ENCODE data around the gene IL10RB. TPM values are rescaled to one million over a fixed set of nuclear protein-coding genes. Genes with fewer than 3 reads are reported as not detected.
A peak's percentile ranks its signal among the peaks of the same experiment; 100 is the strongest.

The IL10RB gene
- total and polyA plus RNA-seq, 4 donors, result 26.7 to 89.1 (median 42.9) TPM

DNA sequence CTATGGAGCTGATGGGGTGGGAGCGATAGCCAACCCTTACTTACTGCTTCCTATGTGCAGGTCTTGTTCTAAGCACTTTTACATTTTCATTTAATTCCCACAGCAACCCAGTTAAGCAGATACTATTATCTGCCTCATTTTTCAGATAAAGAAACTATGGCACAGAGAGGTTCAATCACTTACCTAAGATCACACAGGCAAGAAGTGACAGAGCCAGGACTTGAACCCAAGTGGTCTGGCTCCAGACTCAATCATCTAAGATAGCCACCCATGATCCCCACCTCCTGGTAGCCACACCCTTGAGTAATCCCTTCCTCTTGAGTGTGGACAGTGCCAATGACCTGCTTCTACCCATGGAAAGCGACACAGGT lies 35.5 kb downstream of the IL10RB start:
- Histone ChIP-seq H3K4me3 (no peak overlapping the region), H3K36me3 (ENCODE audit: control insufficient read depth in 4 of 4, insufficient read depth in 4 of 4, low read length in 4 of 4) (no peaks in the 10 kb centered on the region), H3K9ac (ENCODE audit: insufficient read depth in 1 of 2, low read length in 2 of 2) (no peak overlapping the region), H3K27ac (ENCODE audit: low read depth in 1 of 2, low read length in 1 of 2) (peak overlapping the region; percentile 29 to 45), H3K27me3 (ENCODE audit: control insufficient read depth in 3 of 3, insufficient read depth in 3 of 3, low read length in 2 of 3) (no peaks in the 10 kb centered on the region), H3K4me1 (ENCODE audit: control insufficient read depth in 5 of 5, insufficient read depth in 5 of 5, low read length in 5 of 5) (peaks cover 3 to 8% (median 8%) of the 10 kb centered on the region in 5 donors), H3K9me3 (ENCODE audit: control insufficient read depth in 4 of 4, insufficient read depth in 3 of 4, low read length in 3 of 4) (no peaks in the 10 kb centered on the region)
- ATAC-seq (ENCODE audit: insufficient read depth, low FRiP score) (no peak), DNase-seq (no peak)
- TF ChIP-seq, protein P1, sequence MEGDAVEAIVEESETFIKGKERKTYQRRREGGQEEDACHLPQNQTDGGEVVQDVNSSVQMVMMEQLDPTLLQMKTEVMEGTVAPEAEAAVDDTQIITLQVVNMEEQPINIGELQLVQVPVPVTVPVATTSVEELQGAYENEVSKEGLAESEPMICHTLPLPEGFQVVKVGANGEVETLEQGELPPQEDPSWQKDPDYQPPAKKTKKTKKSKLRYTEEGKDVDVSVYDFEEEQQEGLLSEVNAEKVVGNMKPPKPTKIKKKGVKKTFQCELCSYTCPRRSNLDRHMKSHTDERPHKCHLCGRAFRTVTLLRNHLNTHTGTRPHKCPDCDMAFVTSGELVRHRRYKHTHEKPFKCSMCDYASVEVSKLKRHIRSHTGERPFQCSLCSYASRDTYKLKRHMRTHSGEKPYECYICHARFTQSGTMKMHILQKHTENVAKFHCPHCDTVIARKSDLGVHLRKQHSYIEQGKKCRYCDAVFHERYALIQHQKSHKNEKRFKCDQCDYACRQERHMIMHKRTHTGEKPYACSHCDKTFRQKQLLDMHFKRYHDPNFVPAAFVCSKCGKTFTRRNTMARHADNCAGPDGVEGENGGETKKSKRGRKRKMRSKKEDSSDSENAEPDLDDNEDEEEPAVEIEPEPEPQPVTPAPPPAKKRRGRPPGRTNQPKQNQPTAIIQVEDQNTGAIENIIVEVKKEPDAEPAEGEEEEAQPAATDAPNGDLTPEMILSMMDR (IDR thresholded peaks at IDR 0.05; ENCODE audit: control extremely low read depth, extremely low read depth), result no peak
- WGBS, 2 donors, result 66 to 75% methylated on average over 2 of the region's 2 CpGs

DNA sequence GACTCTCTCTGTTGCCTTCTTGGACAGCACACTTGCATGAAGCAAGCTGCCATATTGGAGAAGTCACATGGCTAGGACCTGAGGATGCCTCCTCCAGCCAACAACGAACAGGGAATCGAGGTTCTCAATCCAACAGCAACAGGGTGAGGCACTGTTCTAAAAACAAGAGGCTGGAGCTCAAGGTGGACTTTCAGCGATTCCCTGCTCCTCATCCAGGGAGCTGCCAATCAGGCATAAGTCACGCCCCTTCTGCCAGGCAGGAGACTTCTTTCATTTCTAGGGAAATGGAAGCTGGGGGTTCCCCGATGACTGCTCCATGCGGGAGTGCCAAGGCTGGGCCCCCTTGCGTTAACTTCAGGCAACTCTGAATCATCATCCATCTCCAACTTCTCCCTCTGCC lies 35.9 kb downstream of the IL10RB start:
- DNase-seq (no peak), ATAC-seq (ENCODE audit: insufficient read depth, low FRiP score) (no peak)
- Histone ChIP-seq H3K4me1 (ENCODE audit: control insufficient read depth in 5 of 5, insufficient read depth in 5 of 5, low read length in 5 of 5) (peaks cover 3 to 8% (median 8%) of the 10 kb centered on the region in 5 donors), H3K27me3 (ENCODE audit: control insufficient read depth in 3 of 3, insufficient read depth in 3 of 3, low read length in 2 of 3) (no peaks in the 10 kb centered on the region), H3K9ac (ENCODE audit: insufficient read depth in 1 of 2, low read length in 2 of 2) (no peak overlapping the region), H3K27ac (ENCODE audit: low read depth in 1 of 2, low read length in 1 of 2) (peak overlapping the region; percentile 29 to 45), H3K9me3 (ENCODE audit: control insufficient read depth in 4 of 4, insufficient read depth in 3 of 4, low read length in 3 of 4) (no peaks in the 10 kb centered on the region), H3K36me3 (ENCODE audit: control insufficient read depth in 4 of 4, insufficient read depth in 4 of 4, low read length in 4 of 4) (no peaks in the 10 kb centered on the region), H3K4me3 (no peak overlapping the region)
- TF ChIP-seq, protein P1 (IDR thresholded peaks at IDR 0.05; ENCODE audit: control extremely low read depth, extremely low read depth), result no peak
- 70 to 83% methylated on average over 7 of the region's 7 CpGs for WGBS, 2 donors

DNA sequence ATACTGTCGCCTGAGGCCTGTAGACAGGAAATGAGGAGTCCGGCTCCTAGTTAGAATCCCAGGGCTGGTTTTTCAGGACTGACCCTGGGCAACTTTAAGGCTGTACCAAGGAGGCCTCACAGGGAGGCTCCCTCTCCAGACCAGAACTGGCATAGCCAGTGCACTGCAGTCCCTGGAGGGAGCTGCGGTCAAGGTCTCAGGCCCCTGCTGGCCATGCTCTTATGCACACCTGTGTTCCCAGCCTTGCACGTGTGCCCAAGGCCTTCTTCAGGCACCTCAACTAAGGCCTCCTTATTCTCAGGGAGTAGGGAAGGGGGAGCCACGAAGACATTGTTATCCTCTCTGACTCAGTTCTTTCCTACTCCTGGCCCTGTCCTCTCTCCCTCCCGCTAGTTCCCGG lies 36.6 kb downstream of the IL10RB start:
- Histone ChIP-seq H3K27ac (ENCODE audit: low read depth in 1 of 2, low read length in 1 of 2) (no peak overlapping the region), H3K9me3 (ENCODE audit: control insufficient read depth in 4 of 4, insufficient read depth in 3 of 4, low read length in 3 of 4) (no peaks in the 10 kb centered on the region), H3K27me3 (ENCODE audit: control insufficient read depth in 3 of 3, insufficient read depth in 3 of 3, low read length in 2 of 3) (no peaks in the 10 kb centered on the region), H3K9ac (ENCODE audit: insufficient read depth in 1 of 2, low read length in 2 of 2) (no peak overlapping the region), H3K36me3 (ENCODE audit: control insufficient read depth in 4 of 4, insufficient read depth in 4 of 4, low read length in 4 of 4) (no peaks in the 10 kb centered on the region), H3K4me1 (ENCODE audit: control insufficient read depth in 5 of 5, insufficient read depth in 5 of 5, low read length in 5 of 5) (peaks cover 3 to 8% (median 8%) of the 10 kb centered on the region in 5 donors), H3K4me3 (no peak overlapping the region)
- no peak for ATAC-seq (ENCODE audit: insufficient read depth, low FRiP score)
- 91 to 92% methylated on average over 7 of the region's 7 CpGs for WGBS, 2 donors
- no peak for DNase-seq
- TF ChIP-seq, protein P1 (IDR thresholded peaks at IDR 0.05; ENCODE audit: control extremely low read depth, extremely low read depth), result no peak

DNA sequence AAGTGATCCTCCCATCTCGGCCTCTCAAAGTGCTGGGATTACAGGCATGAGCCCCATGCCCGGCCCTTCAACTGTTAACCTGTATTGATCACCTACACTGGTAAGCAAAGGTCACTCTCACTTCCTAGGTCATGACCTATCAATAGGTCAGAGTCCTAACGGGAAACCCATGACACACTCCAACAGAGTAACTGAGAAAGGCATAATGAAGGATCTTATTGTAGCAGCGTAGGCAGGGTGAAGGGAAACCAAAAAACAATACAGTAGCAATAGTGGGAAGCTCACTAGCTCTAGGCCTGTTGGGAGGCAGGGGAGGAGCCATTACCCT lies 39.1 kb downstream of the IL10RB start:
- TF ChIP-seq, protein P1 (IDR thresholded peaks at IDR 0.05; ENCODE audit: control extremely low read depth, extremely low read depth), result no peak
- Histone ChIP-seq H3K9me3 (ENCODE audit: control insufficient read depth in 4 of 4, insufficient read depth in 3 of 4, low read length in 3 of 4) (peaks cover 0 to 1% (median 0%) of the 10 kb centered on the region in 4 donors), H3K27me3 (ENCODE audit: control insufficient read depth in 3 of 3, insufficient read depth in 3 of 3, low read length in 2 of 3) (no peaks in the 10 kb centered on the region), H3K27ac (ENCODE audit: low read depth in 1 of 2, low read length in 1 of 2) (no peak overlapping the region), H3K9ac (ENCODE audit: insufficient read depth in 1 of 2, low read length in 2 of 2) (no peak overlapping the region), H3K4me1 (ENCODE audit: control insufficient read depth in 5 of 5, insufficient read depth in 5 of 5, low read length in 5 of 5) (peaks cover 3 to 17% (median 8%) of the 10 kb centered on the region in 5 donors), H3K36me3 (ENCODE audit: control insufficient read depth in 4 of 4, insufficient read depth in 4 of 4, low read length in 4 of 4) (no peaks in the 10 kb centered on the region), H3K4me3 (no peak overlapping the region)
- 95 to 97% methylated on average over 4 of the region's 4 CpGs for WGBS, 2 donors
- no peak for ATAC-seq (ENCODE audit: insufficient read depth, low FRiP score)
- DNase-seq, result no peak
